Measurements from ENCODE around the gene VSNL1.

VSNL1 gene

GRCh38 chr2:17682098-17682857 is 141.8 kb downstream of the VSNL1 start:
- TF ChIP-seq, protein P1, sequence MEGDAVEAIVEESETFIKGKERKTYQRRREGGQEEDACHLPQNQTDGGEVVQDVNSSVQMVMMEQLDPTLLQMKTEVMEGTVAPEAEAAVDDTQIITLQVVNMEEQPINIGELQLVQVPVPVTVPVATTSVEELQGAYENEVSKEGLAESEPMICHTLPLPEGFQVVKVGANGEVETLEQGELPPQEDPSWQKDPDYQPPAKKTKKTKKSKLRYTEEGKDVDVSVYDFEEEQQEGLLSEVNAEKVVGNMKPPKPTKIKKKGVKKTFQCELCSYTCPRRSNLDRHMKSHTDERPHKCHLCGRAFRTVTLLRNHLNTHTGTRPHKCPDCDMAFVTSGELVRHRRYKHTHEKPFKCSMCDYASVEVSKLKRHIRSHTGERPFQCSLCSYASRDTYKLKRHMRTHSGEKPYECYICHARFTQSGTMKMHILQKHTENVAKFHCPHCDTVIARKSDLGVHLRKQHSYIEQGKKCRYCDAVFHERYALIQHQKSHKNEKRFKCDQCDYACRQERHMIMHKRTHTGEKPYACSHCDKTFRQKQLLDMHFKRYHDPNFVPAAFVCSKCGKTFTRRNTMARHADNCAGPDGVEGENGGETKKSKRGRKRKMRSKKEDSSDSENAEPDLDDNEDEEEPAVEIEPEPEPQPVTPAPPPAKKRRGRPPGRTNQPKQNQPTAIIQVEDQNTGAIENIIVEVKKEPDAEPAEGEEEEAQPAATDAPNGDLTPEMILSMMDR (IDR thresholded peaks at IDR 0.05; ENCODE audit: insufficient read depth, low read length, poor library complexity, severe bottlenecking): no peak
- TF ChIP-seq EZH2phosphoT487 (conservative IDR thresholded peaks at IDR 0.05; ENCODE audit: low read length): no peak
- Histone ChIP-seq H4K20me1 (ENCODE audit: low read depth, low read length) (no peaks in the 10 kb centered on the region), H3F3A (ENCODE audit: insufficient read depth) (no peaks in the 10 kb centered on the region), H3K4me2 (ENCODE audit: low read depth, low read length, poor library complexity, severe bottlenecking) (no peak overlapping the region), H3K9me2 (replicated peaks; ENCODE audit: insufficient read depth, low read length) (no peaks in the 10 kb centered on the region), H3K27ac (ENCODE audit: low read depth, low read length) (no peak overlapping the region), H3K36me3 (ENCODE audit: low read length) (peaks cover 53% of the 10 kb centered on the region), H3K27me3 (ENCODE audit: low read length) (no peaks in the 10 kb centered on the region), H3K79me2 (ENCODE audit: insufficient read depth, low read length) (no peaks in the 10 kb centered on the region), H3K4me3 (ENCODE audit: insufficient read depth, low read length, poor library complexity, severe bottlenecking) (no peak overlapping the region), H3K9ac (ENCODE audit: low read length) (no peak overlapping the region), H3K9me3 (ENCODE audit: insufficient read depth, low read length) (no peaks in the 10 kb centered on the region), H2AFZ (ENCODE audit: low read depth, low read length, severe bottlenecking) (no peak overlapping the region)

GRCh38 chr2:17683981-17684380 is 143.5 kb downstream of the VSNL1 start:
- no peak for TF ChIP-seq EZH2phosphoT487 (conservative IDR thresholded peaks at IDR 0.05; ENCODE audit: low read length)
- TF ChIP-seq, protein P1 (IDR thresholded peaks at IDR 0.05; ENCODE audit: insufficient read depth, low read length, poor library complexity, severe bottlenecking): no peak
- no peak overlapping the region for H2AFZ ChIP-seq (ENCODE audit: low read depth, low read length, severe bottlenecking)
- no peaks in the 10 kb centered on the region for H3F3A ChIP-seq (ENCODE audit: insufficient read depth)
- no peak overlapping the region for H3K4me2 ChIP-seq (ENCODE audit: low read depth, low read length, poor library complexity, severe bottlenecking)
- no peak overlapping the region for H3K4me3 ChIP-seq (ENCODE audit: insufficient read depth, low read length, poor library complexity, severe bottlenecking)
- H3K36me3 ChIP-seq (ENCODE audit: low read length): peaks cover 53% of the 10 kb centered on the region
- no peaks in the 10 kb centered on the region for H4K20me1 ChIP-seq (ENCODE audit: low read depth, low read length)
- no peaks in the 10 kb centered on the region for H3K27me3 ChIP-seq (ENCODE audit: low read length)
- H3K9me2 ChIP-seq (replicated peaks; ENCODE audit: insufficient read depth, low read length): no peaks in the 10 kb centered on the region
- H3K9ac ChIP-seq (ENCODE audit: low read length): no peak overlapping the region
- no peaks in the 10 kb centered on the region for H3K9me3 ChIP-seq (ENCODE audit: insufficient read depth, low read length)
- no peak overlapping the region for H3K27ac ChIP-seq (ENCODE audit: low read depth, low read length)
- H3K79me2 ChIP-seq (ENCODE audit: insufficient read depth, low read length): no peaks in the 10 kb centered on the region

- TF ChIP-seq, protein P1 (IDR thresholded peaks at IDR 0.05; ENCODE audit: insufficient read depth, low read length, poor library complexity, severe bottlenecking): no peak
- no peak for TF ChIP-seq EZH2phosphoT487 (conservative IDR thresholded peaks at IDR 0.05; ENCODE audit: low read length)
- Histone ChIP-seq H3K27me3 (ENCODE audit: low read length) (no peaks in the 10 kb centered on the region), H3K4me2 (ENCODE audit: low read depth, low read length, poor library complexity, severe bottlenecking) (no peak overlapping the region), H3K4me3 (ENCODE audit: insufficient read depth, low read length, poor library complexity, severe bottlenecking) (no peak overlapping the region), H3K9me2 (replicated peaks; ENCODE audit: insufficient read depth, low read length) (no peaks in the 10 kb centered on the region), H2AFZ (ENCODE audit: low read depth, low read length, severe bottlenecking) (no peak overlapping the region), H3K9ac (ENCODE audit: low read length) (no peak overlapping the region), H3K79me2 (ENCODE audit: insufficient read depth, low read length) (no peaks in the 10 kb centered on the region), H3F3A (ENCODE audit: insufficient read depth) (no peaks in the 10 kb centered on the region), H3K27ac (ENCODE audit: low read depth, low read length) (no peak overlapping the region), H3K9me3 (ENCODE audit: insufficient read depth, low read length) (no peaks in the 10 kb centered on the region), H4K20me1 (ENCODE audit: low read depth, low read length) (no peaks in the 10 kb centered on the region), H3K36me3 (ENCODE audit: low read length) (peaks cover 45% of the 10 kb centered on the region)
Measured at GRCh38 chr2:17688600-17688999, 148.1 kb downstream of the VSNL1 start.
